ENCODE measurements around the gene F2R. TPM values are rescaled to one million over a fixed set of nuclear protein-coding genes. Genes with fewer than 3 reads are reported as not detected.

F2R gene
- total and polyA plus RNA-seq, 2 of the 13 experiments (the other 11 are each of a cell fraction or from before 2014, with no cell fraction given) = 8.3 to 12.3 TPM

DNA sequence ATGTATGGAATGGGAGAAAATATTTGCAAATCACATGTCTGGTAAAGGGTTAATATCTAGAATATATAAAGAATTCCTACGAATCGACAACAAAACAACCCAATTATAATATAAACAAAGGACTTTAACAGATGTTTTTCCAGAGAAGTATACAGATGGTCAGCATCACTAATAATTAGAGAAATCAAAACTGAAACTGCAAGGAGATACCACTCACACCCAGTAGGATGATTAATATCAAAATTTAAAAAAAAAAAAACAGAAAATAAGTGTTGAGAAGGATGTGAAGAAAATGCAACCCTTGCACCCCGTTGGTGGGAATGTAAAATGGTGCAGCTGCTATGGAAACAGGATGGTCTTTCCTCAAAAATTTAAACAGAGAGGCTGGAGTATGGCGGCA is 34.6 kb upstream of the F2R start:
- BruUV-seq (replicated peaks) = no TSS peak
- Histone ChIP-seq H3K9ac (ENCODE audit: insufficient read depth, low read depth, low read length) (no peak overlapping the region), H3K4me3 (replicated peaks in 1 of 3; ENCODE audit: insufficient read depth in 1 of 3, low read depth in 2 of 3, low read length in 3 of 3) (no peak overlapping the region), H3K4me1 (ENCODE audit: insufficient read depth, low read length) (peaks cover 29% of the 10 kb centered on the region), H3K27ac (ENCODE audit: extremely low read length, insufficient read depth, low read length) (no peak overlapping the region), H2AFZ (ENCODE audit: low read length) (no peak overlapping the region), H4K20me1 (ENCODE audit: insufficient read depth, low read length) (no peaks in the 10 kb centered on the region), H3K27me3 (ENCODE audit: control insufficient read depth in 1 of 2, insufficient read depth in 2 of 2, low read length in 2 of 2) (no peaks in the 10 kb centered on the region), H3K79me2 (ENCODE audit: insufficient read depth, low read length) (no peaks in the 10 kb centered on the region), H3K4me2 (ENCODE audit: low read depth, low read length) (no peak overlapping the region), H3K9me3 (ENCODE audit: low read length) (no peaks in the 10 kb centered on the region), H3K36me3 (replicated peaks in 1 of 2; ENCODE audit: control insufficient read depth in 1 of 2, insufficient read depth in 2 of 2, low read length in 2 of 2) (peaks cover 4 to 29% of the 10 kb centered on the region in 2 experiments; a peak in 3 of 5 replicates)
- no peak for FAIRE-seq
- ChIA-PET CTCF (ENCODE audit: low intra/inter-chr PET ratio, low total read pairs) (no interaction called here), POLR2A (no interaction called here)
- ATAC-seq = no peak
- WGBS (ENCODE audit: low lambda C conversion rate) = 97% methylated on average over 4 of the region's 4 CpGs
- no peak for DNase-seq (ENCODE audit: low spot score)
- in situ Hi-C loops (cut with HindIII; ENCODE audit: extremely low pct_ligation_motif_present, low pct_unique_long_range_greater_than_20kb) = no loop called here
- TF ChIP-seq ZNF547 (CRISPR knock-in tag; IDR thresholded peaks at IDR 0.05) (no peak), CAMTA2 (CRISPR knock-in tag; IDR thresholded peaks at IDR 0.05; ENCODE audit: borderline replicate concordance) (no peak), ATAD3A (CRISPR knock-in tag; IDR thresholded peaks at IDR 0.05) (no peak), TCF7L2 (IDR thresholded peaks at IDR 0.05; ENCODE audit: low read depth, low read length) (no peak), ZIK1 (CRISPR knock-in tag; IDR thresholded peaks at IDR 0.05; ENCODE audit: borderline replicate concordance, low read depth) (no peak), TMF1 (CRISPR knock-in tag; IDR thresholded peaks at IDR 0.05; ENCODE audit: low read depth) (no peak), ZNF766 (CRISPR knock-in tag; IDR thresholded peaks at IDR 0.05; ENCODE audit: borderline replicate concordance) (no peak), HNRNPK (IDR thresholded peaks at IDR 0.05; ENCODE audit: low read depth, low read length, poor library complexity, severe bottlenecking) (no peak), TP53 (CRISPR knock-in tag; conservative IDR thresholded peaks at IDR 0.05) (no peak), RBAK (CRISPR knock-in tag; IDR thresholded peaks at IDR 0.05) (no peak), ADNP (CRISPR knock-in tag; IDR thresholded peaks at IDR 0.05) (no peak), MBD4 (IDR thresholded peaks at IDR 0.05; ENCODE audit: borderline replicate concordance, low read length) (no peak), ZNF253 (CRISPR knock-in tag; IDR thresholded peaks at IDR 0.05; ENCODE audit: borderline replicate concordance) (no peak), ATF7-NPFF (CRISPR knock-in tag; IDR thresholded peaks at IDR 0.05; ENCODE audit: low read depth) (no peak), MEIS1 (CRISPR knock-in tag; IDR thresholded peaks at IDR 0.05; ENCODE audit: borderline replicate concordance) (no peak)
- TF ChIP-seq, protein P1, sequence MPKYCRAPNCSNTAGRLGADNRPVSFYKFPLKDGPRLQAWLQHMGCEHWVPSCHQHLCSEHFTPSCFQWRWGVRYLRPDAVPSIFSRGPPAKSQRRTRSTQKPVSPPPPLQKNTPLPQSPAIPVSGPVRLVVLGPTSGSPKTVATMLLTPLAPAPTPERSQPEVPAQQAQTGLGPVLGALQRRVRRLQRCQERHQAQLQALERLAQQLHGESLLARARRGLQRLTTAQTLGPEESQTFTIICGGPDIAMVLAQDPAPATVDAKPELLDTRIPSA (CRISPR knock-in tag; IDR thresholded peaks at IDR 0.05; ENCODE audit: borderline replicate concordance) = no peak
- TF ChIP-seq, protein P2, sequence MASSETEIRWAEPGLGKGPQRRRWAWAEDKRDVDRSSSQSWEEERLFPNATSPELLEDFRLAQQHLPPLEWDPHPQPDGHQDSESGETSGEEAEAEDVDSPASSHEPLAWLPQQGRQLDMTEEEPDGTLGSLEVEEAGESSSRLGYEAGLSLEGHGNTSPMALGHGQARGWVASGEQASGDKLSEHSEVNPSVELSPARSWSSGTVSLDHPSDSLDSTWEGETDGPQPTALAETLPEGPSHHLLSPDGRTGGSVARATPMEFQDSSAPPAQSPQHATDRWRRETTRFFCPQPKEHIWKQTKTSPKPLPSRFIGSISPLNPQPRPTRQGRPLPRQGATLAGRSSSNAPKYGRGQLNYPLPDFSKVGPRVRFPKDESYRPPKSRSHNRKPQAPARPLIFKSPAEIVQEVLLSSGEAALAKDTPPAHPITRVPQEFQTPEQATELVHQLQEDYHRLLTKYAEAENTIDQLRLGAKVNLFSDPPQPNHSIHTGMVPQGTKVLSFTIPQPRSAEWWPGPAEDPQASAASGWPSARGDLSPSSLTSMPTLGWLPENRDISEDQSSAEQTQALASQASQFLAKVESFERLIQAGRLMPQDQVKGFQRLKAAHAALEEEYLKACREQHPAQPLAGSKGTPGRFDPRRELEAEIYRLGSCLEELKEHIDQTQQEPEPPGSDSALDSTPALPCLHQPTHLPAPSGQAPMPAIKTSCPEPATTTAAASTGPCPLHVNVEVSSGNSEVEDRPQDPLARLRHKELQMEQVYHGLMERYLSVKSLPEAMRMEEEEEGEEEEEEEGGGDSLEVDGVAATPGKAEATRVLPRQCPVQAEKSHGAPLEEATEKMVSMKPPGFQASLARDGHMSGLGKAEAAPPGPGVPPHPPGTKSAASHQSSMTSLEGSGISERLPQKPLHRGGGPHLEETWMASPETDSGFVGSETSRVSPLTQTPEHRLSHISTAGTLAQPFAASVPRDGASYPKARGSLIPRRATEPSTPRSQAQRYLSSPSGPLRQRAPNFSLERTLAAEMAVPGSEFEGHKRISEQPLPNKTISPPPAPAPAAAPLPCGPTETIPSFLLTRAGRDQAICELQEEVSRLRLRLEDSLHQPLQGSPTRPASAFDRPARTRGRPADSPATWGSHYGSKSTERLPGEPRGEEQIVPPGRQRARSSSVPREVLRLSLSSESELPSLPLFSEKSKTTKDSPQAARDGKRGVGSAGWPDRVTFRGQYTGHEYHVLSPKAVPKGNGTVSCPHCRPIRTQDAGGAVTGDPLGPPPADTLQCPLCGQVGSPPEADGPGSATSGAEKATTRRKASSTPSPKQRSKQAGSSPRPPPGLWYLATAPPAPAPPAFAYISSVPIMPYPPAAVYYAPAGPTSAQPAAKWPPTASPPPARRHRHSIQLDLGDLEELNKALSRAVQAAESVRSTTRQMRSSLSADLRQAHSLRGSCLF (CRISPR knock-in tag; IDR thresholded peaks at IDR 0.05; ENCODE audit: borderline replicate concordance) = no peak
- intact Hi-C loops (cut with micrococcal nuclease; ENCODE audit: unreplicated experiment) = no loop called here
